Measurements from ENCODE around the gene CRISPLD2.

DNA sequence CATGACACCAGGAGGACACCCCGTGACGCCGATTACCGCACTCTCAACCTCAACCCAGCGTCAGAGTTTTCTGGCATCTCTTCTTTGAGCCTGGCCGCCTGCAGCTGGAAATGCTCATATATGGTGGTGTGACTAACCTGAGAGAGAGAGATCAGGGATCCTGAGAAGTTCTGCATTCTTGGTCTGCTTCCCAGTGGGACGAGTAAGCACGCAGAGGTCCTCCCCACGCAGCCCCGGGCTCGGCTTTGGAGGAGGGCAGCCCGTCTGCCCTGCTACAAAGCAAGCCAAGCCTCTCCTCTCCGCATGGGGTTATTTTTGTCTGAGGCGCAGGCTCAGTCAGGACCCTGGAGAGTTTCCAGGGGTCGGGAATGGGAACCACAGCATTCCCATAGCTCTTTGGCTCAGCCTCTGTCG lies 16.5 kb downstream of the CRISPLD2 start:
- TF ChIP-seq BCL11A (IDR thresholded peaks at IDR 0.05; ENCODE audit: low read depth, low read length) (no peak), POLR2A (IDR thresholded peaks at IDR 0.05; ENCODE audit: low read depth, low read length) (no peak), ESRRA (IDR thresholded peaks at IDR 0.05; ENCODE audit: low read length) (no peak), FOXK2 (IDR thresholded peaks at IDR 0.05) (no peak), CREB1 (IDR thresholded peaks at IDR 0.05; ENCODE audit: low read depth) (no peak), BHLHE40 (IDR thresholded peaks at IDR 0.05; ENCODE audit: borderline replicate concordance in 1 of 2, low read depth in 2 of 2, low read length in 1 of 2) (no peak)

Measured in GM12878 (cell line).